GM21515 (cell line): ENCODE results near the gene NOL9.

Source experiments
- ATAC-seq: cut with Tn5 transposase; IDR thresholded peaks from one replicate; pipeline ENCODE4 v1.9.1; 2021; ENCODE audit not compliant: unreplicated experiment

NOL9 gene

DNA sequence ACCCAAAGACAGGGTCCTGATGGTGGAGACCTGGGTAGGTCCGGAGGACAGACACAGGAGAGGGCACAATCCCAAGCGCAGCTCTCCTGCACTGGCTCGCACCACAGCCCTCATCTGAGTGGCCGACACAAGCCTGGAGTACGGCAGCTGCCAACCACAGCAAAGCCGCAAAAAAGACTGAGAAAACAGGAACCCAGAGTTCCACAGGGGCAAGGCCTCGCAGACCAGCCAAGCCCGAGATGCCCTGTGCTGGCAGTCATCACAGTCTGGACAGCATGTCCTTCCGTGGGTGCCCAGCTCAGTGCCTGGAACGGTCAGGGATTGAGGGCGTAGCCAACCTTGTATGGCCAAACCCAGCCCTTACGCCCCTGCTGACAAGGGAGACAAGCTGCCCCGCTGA lies 36.9 kb upstream of the NOL9 start:
- ATAC-seq, result no peak

DNA sequence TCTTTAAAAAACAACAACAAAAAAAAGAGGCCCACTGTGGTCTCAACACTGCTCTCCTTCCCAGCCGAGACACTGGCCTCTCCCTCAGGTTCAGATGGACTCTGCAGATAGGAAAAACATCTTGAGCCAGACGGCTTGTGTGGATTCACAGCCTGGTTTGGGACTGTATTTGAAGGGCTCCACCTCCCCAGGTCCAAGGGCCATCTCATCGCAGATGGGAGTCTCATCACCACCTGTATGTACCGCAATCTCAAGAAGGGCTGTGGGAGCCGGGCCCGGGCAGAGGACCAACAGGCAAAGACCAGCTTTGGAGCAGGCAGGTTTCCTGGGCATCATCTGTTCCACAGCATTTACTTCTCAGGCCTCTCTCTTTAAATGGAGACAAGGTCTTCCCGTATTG lies 35.7 kb upstream of the NOL9 start:
- ATAC-seq, result no peak

- ATAC-seq, result no peak
Observed at GRCh38 chr1:6588893-6589520, 34.7 kb upstream of the NOL9 start.

- no peak for ATAC-seq
Observed at GRCh38 chr1:6588128-6588892, 34.0 kb upstream of the NOL9 start.

DNA sequence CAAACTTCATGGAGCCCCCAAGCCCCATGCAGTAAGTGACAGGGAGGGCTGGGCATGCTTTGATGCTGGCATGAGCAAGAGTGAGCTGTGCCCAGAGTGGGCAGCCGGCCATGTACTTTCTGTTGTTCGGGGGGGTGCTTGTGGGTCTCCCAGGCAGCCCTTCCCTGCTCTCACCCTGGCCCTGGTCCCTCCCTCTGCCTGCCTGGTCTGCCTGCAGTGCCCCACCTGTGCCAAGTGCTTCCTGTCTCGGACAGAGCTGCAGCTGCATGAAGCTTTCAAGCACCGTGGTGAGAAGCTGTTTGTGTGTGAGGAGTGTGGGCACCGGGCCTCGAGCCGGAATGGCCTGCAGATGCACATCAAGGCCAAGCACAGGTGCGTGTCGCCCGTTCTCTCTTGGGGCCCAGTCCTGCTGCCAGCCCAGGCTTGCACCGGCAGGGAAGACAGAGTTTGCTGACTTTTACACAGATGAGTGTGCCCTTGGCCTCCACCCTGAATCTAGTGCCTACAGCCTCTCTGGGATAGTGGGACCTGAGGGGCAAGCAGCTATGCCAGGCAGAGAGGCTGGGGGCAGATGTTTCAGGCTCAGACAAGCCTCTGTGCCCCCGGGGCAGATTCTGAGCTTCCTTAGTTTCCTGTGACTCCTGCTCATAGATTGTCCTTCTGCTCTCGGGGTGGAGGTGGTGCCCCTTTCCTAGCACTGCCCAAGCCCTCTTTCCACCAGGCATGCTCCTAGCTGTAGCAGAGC lies 33.1 kb upstream of the NOL9 start:
- ATAC-seq, result no peak

DNA sequence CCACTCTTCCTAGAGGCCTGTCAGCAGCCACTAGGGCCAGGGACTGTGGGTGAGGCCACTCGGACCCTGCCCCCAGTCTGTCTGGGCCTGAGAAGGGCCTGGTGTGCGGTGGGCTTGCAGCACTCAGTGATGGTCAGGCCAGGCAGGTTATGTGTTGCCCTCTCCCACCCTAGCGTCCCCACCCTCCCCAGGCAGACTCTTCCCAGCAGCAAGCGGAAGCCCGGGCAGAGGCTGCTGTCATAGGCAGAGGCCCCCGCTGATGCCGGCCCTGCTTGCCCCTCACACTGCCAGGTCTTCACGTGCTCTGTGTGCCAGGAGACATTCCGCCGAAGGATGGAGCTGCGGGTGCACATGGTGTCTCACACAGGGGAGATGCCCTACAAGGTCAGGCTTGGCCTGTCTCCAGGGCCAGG lies 32.1 kb upstream of the NOL9 start:
- ATAC-seq, result no peak

DNA sequence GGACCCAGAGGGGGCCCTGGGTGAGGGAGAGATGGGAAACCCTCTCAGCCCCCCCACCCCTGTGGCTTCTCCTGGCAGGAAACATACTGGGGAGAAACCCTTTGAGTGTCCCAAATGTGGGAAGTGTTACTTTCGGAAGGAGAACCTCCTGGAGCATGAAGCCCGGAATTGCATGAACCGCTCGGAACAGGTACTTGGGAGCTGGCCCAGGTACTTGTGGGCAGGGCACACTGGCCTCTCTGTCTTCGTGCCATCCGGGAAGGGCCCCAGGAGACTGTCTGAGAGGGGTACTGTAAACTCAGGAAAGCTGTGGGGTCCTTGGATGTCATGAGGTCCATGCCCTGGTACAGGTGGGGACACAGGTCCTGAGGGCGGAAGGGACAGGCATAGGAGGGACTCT lies 31.5 kb upstream of the NOL9 start:
- no peak for ATAC-seq

DNA sequence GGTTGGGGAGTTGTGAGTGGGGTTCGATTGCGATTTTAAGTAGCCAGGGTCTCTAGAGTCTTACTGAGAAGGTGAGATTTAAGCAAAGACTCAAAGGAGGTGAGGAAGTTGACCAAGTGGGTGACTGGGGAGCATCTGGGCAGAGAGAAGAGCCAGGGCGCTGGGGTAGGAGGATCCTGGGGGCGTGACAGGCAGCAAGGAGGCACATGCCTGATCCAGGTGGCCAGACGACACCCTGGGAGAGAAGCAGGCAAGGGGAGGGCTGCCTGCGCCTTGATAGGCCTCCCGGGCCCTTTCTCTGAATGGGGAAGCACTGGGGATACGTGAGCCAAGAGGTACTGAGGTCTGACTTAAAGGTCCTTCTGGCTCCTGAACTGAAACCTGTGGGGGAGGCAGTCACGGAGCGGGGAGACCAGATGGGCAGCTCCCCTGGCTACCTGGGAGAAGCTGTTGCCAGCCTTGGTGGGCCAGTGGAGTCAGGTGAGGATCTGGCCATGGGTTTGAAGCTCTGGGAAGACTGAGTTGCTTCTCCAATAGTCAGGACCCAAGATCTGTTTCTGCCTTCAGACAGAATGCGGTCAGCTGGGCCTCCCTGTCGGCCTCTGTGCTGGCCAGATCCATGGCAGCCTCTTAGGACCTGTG lies 30.9 kb upstream of the NOL9 start:
- ATAC-seq, result no peak

GRCh38 chr1:6584126-6585080 lies 30.1 kb upstream of the NOL9 start:
- ATAC-seq, result no peak

GRCh38 chr1:6582370-6582769 lies 28.1 kb upstream of the NOL9 start:
- ATAC-seq, result no peak

DNA sequence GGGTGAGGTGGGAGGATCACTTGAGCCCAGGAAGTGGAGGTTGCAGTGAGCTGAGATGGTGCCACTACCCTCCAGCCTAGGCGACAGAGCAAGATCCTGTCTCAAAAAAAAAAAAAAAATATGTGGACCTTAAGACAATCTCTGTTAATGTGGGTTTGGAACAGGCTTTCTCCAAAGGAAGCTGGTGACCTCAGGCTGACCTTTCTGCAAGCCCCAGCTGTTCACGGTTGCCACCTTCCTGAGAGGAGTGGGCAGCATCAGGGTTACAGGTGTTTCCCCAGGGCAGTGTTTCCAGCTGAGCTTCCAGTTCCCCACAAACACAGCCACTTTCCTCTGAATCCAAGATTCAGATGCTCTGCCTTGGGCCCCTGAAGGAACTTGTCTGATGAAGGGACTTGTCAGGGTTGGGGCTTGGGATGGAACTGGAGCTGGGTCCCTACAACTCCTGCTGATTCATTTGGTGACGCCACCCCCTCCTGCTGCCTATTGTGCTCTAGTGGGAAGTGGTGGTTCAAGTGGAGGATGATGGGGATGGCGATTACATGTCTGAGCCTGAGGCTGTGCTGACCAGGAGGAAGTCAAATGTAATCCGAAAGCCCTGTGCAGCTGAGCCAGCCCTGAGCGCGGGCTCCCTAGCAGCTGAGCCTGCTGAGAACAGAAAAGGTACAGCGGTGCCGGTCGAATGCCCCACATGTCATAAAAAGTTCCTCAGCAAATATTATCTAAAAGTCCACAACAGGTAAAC lies 27.4 kb upstream of the NOL9 start:
- ATAC-seq, result no peak

DNA sequence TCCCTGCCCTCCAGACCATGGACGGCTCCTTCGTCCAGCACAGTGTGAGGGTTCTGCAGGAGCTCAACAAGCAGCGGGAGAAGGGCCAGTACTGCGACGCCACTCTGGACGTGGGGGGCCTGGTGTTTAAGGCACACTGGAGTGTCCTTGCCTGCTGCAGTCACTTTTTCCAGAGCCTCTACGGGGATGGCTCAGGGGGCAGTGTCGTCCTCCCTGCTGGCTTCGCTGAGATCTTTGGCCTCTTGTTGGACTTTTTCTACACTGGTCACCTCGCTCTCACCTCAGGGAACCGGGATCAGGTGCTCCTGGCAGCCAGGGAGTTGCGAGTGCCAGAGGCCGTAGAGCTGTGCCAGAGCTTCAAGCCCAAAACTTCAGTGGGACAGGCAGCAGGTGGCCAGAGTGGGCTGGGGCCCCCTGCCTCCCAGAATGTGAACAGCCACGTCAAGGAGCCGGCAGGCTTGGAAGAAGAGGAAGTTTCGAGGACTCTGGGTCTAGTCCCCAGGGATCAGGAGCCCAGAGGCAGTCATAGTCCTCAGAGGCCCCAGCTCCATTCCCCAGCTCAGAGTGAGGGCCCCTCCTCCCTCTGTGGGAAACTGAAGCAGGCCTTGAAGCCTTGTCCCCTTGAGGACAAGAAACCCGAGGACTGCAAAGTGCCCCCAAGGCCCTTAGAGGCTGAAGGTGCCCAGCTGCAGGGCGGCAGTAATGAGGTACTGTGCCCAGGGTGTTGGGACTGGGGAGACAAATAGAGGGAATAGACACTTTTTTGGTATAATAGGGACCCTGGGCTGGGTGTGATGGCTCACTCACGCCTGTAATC lies 26.5 kb upstream of the NOL9 start:
- ATAC-seq, result no peak

- ATAC-seq, result peak; percentile 19
Observed at GRCh38 chr1:6580119-6580592, 25.8 kb upstream of the NOL9 start.

DNA sequence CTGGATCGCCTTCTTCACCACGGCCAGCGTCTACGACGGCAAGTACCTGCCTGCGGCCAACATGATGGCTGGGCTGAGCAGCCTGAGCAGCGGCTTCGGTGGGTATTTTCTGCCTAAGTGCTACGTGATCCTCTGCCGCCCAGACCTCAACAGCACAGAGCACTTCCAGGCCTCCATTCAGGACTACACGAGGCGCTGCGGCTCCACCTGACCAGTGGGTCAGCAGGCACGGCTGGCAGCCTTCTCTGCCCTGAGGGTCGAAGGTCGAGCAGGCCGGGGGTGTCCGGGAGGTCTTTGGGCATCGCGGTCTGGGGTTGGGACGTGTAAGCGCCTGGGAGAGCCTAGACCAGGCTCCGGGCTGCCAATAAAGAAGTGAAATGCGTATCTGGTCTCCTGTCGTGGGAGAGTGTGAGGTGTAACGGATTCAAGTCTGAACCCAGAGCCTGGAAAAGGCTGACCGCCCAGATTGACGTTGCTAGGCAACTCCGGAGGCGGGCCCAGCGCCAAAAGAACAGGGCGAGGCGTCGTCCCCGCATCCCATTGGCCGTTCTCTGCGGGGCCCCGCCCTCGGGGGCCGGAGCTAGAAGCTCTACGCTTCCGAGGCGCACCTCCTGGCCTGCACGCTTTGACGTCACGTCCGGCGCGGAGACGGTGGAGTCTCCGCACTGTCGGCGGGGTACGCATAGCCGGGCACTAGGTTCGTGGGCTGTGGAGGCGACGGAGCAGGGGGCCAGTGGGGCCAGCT lies 25.2 kb upstream of the NOL9 start, which contains the start of gene ZBTB48:
ZBTB48 (plus strand) TSS at position 621 of the 745 bp plus-strand sequence. CDS start 616 bp downstream, outside the sequence.
- ATAC-seq, result peak; percentile 96

DNA sequence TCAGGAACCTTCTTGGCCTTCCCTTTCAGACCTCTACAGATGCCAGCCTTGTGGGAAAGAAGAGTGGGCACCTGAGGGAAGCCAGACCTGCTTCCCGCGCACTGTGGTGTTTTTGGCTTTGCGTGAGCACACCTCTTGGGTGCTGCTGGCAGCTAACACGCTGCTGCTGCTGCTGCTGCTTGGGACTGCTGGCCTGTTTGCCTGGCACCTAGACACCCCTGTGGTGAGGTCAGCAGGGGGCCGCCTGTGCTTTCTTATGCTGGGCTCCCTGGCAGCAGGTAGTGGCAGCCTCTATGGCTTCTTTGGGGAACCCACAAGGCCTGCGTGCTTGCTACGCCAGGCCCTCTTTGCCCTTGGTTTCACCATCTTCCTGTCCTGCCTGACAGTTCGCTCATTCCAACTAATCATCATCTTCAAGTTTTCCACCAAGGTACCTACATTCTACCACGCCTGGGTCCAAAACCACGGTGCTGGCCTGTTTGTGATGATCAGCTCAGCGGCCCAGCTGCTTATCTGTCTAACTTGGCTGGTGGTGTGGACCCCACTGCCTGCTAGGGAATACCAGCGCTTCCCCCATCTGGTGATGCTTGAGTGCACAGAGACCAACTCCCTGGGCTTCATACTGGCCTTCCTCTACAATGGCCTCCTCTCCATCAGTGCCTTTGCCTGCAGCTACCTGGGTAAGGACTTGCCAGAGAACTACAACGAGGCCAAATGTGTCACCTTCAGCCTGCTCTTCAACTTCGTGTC lies 24.5 kb upstream of the NOL9 start:
- ATAC-seq, result no peak

GRCh38 chr1:6577831-6578525 lies 23.7 kb upstream of the NOL9 start:
- ATAC-seq, result no peak

DNA sequence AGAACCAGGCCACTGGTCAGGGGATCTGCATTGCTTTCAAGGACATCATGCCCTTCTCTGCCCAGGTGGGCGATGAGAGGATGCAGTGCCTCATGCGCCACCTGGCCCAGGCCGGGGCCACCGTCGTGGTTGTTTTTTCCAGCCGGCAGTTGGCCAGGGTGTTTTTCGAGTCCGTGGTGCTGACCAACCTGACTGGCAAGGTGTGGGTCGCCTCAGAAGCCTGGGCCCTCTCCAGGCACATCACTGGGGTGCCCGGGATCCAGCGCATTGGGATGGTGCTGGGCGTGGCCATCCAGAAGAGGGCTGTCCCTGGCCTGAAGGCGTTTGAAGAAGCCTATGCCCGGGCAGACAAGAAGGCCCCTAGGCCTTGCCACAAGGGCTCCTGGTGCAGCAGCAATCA lies 20.5 kb upstream of the NOL9 start:
- ATAC-seq, result no peak
